GM19099 (cell line): ENCODE results near the gene TET1.

Experiments used
- POLR2A ChIP-seq: IDR thresholded peaks from 3 replicates; pipeline ENCODE4 v1.6.1; 2011; ENCODE audit warnings: low read depth; ENCODE audit not compliant: insufficient read length; ENCODE audit errors: extremely low read depth

Gene TET1

DNA sequence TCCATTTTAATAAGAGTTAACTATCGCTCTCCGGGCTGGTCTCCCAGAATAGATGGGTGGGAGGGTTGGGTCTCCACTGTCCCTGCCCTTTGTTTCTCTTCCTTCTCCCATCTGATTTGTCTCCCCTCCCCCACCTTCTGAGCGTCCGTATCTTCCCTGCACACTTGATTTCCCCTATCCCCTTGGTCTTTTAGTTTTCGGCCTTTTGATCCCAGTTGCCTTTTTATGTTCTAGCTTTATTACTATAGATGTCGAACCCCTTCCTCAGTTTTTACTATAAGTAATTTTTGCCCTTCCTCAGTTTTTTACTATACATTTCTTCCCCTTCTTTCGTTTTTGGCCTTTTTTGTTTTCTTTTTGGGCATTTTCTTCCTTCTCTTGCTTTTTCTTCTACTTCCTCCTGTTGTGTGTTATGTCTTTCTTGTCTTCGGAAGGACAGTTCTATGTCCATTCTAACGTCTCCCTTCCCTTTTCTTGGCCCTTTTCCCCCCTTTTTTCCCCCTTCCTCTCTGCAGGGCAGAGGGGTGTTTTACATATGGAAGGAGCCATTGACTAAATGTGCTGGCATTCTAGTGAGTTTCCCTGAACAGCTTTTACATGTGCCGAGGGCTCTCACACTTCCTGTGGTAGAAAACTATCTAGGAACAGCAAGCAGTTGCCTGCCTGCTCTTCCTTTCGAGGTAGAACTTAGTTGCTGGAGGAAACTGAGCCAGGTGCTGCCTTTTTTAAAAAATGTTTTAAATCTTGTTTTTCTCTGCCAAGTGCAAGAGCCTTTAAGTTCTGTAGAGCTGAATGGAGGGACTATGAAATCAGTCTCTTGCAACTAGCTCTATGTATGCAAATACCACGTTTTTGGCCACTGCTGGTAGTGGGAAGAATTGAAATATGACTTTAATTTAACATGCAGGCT lies 2.8 kb downstream of the TET1 start:
- TF ChIP-seq POLR2A: no peak

- TF ChIP-seq POLR2A: no peak
Observed at GRCh38 chr10:68564712-68565111, 4.6 kb downstream of the TET1 start.

- no peak for TF ChIP-seq POLR2A
Observed at GRCh38 chr10:68565658-68566057, 5.5 kb downstream of the TET1 start.

- TF ChIP-seq POLR2A: no peak
Observed at GRCh38 chr10:68566351-68566750, 6.2 kb downstream of the TET1 start.

GRCh38 chr10:68566955-68567354 lies 6.8 kb downstream of the TET1 start:
- TF ChIP-seq POLR2A: no peak

DNA sequence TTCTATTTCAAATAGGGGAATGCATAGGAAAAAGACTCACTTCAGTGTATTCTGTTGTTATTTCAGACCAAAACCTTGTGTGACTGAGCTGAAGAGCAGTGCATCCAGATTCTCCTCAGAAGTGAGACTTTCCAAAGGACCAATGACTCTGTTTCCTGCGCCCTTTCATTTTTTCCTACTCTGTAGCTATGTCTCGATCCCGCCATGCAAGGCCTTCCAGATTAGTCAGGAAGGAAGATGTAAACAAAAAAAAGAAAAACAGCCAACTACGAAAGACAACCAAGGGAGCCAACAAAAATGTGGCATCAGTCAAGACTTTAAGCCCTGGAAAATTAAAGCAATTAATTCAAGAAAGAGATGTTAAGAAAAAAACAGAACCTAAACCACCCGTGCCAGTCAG lies 12.0 kb downstream of the TET1 start:
- no peak for TF ChIP-seq POLR2A

- TF ChIP-seq POLR2A: no peak
Observed at GRCh38 chr10:68574051-68574450, 13.9 kb downstream of the TET1 start.

- no peak for TF ChIP-seq POLR2A
Observed at GRCh38 chr10:68576118-68576517, 16.0 kb downstream of the TET1 start.

GRCh38 chr10:68578974-68579373 lies 18.8 kb downstream of the TET1 start:
- TF ChIP-seq POLR2A: no peak

GRCh38 chr10:68586606-68587305 lies 26.6 kb downstream of the TET1 start:
- TF ChIP-seq POLR2A: no peak

- TF ChIP-seq POLR2A: no peak
Observed at GRCh38 chr10:68594405-68594804, 34.3 kb downstream of the TET1 start.

DNA sequence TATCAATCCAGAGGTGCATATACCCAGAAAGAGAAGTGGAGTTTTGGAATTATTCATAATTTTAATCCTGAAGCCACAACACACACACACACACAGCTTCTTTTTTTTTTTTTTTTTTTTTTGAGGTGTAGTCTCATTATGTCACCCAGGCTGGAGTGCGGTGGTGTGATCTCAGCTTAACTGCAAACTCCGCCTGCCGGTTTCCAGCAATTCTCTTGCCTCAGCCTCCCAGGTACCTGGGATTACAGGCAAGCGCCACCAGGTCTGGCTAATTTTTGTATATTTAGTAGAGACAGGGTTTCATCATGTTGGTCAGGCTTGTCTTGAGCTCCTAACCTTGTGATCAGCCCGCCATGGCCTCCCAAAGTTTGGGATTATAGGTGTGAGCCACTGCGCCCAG lies 35.4 kb downstream of the TET1 start:
- TF ChIP-seq POLR2A: no peak

- TF ChIP-seq POLR2A: no peak
Observed at GRCh38 chr10:68597407-68597806, 37.3 kb downstream of the TET1 start.

DNA sequence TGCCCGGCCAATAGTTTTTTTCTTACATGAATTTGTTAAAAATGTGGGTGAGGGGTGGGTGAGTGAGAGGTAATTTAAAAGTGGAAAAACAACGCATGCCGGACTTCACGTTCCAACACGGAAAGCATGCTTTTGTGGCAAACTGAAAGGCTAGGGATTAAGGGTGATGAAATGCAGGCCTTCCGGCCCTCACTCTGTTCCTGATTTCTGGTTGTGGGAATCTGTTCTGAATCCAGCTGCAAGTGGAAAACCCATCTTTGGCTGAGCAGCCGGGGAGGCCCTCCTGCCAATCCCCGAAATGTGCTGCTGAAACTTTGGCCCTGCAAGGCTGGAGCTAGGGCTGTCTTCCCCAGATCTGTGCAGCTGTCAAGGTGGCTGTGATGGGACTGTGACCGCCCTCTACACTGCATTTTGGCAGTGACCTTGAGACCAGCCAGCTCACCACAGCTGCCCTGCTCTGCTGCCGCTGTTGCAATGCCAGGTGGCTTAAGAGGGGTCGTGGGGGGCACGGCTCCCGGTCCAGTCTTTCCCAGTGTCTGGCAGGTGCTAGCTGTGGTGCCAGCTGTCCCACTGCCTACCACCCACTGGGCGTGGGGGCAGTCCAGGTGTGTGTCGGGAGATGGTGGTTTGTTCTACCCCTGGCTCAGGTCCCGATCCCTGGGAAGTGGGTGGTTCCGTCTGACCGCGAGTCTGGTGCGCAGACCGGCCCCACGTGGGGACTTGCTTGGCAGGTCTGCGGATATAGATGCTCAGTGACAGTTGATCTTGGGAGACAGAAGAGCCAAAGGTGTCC lies 39.0 kb downstream of the TET1 start:
- no peak for TF ChIP-seq POLR2A

GRCh38 chr10:68599771-68600040 lies 39.6 kb downstream of the TET1 start:
- TF ChIP-seq POLR2A: no peak
